ACHN (cell line): ENCODE measurements around the gene FAR2.
"Not testable (repeated sequence)": the region's sequence is repeated elsewhere in the genome, so short reads cannot be mapped to it uniquely, and the experiment has no call there.

Experiments
- DNase-seq: peaks from one replicate; pipeline ENCODE4 v3.0.0-alpha.2; 2015
- in situ Hi-C: cut with HindIII; loops from 2 replicates; pipeline ENCODE4 v1.10.0; 2017; ENCODE audit warnings: low sequenced_read_pairs, low pct_ligation_motif_present, low pct_unique_long_range_greater_than_20kb

FAR2 gene

DNA sequence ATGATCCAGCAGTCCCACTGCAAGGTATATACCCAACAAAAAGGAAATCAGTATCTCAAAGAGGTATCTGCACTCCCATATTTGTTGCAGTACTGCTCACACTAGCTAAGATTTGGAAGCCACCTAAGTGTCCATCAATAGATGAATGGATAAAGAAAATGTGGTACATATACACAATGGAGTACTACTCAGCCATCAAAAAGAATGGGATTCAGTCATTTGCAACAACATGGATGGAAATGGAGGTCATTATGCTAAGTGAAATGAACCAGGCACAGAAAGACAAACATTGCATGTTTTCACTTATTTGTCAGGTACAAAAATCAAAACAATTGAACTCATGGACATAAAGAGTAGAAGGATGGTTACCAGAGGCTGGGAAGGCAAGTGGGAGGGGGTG is 141.4 kb downstream of the FAR2 start:
- in situ Hi-C loops, DNase-seq: not testable (repeated sequence)

DNA sequence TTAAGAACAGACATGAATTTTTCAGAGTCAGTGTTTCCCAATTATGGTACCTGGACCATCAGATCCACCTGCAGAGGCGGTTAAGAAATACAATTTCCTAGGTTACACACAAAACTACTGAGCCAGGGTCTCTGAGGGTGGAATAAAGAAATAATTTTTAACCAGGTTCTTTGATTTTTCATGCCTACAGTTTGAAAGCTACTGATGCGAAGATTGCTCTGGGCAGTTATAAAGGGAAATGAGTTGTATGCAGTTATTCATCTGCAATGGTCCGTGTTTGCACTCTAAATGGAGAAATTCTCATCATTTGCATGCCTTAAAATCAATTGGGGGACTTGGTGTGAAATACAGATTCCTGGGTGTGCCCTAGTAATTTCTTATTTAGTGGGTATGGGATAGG is 142.1 kb downstream of the FAR2 start:
- DNase-seq: no peak
- in situ Hi-C loops: no loop called here

DNA sequence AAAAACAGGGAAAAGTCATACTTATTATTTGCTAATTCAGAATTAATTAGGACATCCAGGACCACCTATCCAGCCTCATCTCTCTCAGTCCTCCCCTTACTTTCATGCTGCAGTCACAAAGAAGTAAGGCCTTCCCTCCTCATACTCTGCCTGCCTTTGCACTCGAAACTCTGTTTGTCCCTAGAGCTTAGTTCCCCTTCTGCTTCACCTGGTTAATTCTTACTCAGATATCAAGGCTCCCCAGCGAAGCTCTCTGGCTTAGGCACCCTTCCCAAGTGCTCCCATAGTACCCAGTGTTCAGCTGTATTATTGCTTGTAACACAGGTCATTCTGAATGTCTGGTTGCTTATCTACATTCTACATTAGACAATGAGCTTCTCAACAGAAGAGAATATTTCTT is 150.6 kb downstream of the FAR2 start:
- in situ Hi-C loops: no loop called here
- no peak for DNase-seq

DNA sequence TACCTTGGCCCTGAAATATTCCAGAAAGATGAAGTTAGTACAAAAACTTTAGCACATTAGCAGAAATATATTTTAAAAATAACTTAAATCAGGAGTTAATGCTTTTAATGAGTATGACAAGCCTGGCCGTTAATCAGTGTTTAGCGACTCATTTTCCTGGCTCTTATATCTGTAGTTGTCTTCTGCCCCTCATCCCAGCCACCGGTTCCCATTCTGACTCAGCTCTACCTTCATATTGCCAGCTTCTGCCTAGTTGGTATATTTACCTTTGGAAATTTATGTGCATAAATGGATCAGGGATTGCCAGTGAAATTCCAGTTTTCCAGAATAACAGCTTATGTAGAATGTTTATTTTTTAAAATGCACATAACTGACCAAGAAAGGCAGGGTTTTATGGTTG is 152.0 kb downstream of the FAR2 start:
- DNase-seq: no peak
- in situ Hi-C loops: no loop called here

DNA sequence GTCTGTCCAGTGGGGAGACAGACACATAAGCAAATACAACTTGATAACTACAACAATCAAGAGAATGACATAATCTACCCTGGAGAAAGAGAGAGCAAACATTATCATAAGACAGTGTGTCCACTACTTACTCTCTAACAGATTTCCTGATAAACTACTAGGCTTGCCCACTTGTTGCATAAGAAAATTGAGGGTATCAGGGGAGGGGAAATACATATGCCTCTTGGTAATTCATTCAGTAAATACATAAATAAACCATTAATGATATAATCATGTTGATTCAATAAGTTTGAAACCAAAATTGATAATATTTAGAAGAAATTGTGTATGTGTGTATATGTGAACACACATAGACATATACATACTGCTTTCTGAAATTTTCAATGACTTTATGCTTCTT is 155.3 kb downstream of the FAR2 start:
- no peak for DNase-seq
- in situ Hi-C loops: no loop called here

DNA sequence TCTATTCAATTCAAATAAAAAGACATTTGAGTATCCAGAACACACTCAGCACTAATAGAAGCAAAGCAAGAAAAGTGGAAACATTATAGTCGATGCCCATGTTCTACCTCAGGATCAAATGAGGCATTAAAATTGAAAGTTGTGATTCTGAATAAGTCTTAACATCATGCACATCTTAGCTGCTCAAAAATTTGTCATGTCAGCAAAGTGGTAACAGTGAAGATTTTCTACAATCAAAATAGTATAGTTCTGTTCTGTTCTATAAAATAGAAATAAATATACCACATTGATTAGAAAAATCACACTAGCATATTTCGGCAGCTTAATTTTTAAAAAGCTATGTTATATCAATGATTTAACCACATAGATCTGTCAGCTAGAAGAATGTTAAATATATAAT is 157.2 kb downstream of the FAR2 start:
- DNase-seq: no peak
- in situ Hi-C loops: no loop called here

DNA sequence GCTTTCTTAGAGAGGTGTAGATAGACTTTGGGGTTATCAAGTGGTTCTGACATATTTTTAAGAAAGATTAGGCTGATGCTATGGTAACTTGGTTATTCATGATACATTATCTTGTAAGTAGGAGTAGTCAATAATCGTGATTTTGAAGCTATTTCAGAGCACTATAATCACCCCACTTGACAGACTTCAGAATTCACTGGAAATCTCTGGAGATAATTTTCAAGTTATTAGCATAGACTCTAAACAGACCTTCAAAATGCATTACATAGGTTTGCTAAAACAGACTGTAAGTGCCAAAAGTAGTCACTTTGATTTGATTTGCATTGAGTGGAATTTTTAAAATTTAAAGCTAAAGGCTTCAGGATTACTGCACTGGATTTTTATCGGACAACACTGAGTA is 157.6 kb downstream of the FAR2 start:
- in situ Hi-C loops: no loop called here
- DNase-seq: no peak

DNA sequence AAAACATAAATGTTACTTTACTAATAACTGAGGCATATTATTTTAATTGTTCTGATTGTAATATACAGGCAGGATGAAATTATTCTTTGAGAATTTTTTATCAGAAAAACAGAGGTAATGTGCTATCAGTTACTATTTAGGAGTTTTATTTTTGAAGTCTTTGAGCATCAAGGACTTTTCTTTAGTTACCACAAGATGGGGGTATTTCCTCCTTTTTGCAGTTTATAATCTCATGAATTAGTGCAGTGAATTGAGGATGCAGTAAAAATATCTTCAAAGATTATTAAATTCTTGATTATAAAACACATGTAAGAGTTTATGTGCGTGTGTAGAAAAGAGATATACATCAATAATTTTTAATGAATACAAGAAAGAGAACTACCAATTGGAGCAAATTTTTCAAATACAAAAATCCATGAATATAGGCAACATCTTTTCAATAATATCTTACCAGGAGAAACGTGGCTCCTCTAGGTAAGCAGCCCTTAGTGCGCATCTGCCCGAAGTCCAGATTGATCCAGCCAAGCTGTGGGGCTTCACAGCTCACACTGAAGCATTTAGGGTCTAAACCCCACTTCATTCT is 160.3 kb downstream of the FAR2 start:
- in situ Hi-C loops: no loop called here
- peak; percentile 39 for DNase-seq

DNA sequence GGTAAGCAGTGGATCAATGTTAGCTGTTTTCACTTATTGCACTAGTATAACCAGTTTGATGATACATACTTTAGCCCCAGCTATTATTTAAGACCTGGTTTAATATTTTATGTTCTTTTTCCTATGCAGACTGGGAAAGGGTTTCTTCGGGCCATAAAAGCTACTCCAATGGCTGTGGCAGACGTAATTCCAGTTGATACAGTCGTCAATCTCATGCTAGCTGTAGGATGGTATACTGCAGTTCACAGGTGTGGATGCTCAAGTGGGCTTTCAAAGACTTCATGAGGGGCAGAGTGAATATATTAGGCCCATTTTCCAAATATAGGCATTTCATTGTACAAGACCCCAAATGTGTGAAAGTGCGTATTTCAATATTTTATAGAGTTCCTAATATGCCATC is 161.8 kb downstream of the FAR2 start:
- in situ Hi-C loops: no loop called here
- DNase-seq: no peak

DNA sequence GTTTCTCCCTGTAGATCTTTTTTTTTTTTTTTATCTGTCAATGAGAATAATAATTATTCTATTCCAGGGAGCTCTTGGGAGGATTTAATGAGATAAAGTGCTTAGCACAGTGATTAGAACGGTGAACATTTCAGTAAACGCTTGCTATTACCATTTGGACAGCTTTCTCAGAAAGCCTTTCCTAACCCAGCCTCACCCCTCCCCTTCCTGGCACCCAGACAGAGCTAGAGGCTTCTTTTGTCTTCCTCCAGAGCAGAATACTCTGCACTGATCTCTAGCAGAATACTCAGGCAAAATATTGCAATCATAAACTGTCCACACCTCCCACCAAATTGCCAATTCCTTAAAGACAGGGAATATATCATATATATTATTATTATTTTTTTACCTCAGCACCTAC is 165.3 kb downstream of the FAR2 start:
- DNase-seq: no peak
- in situ Hi-C loops: no loop called here

DNA sequence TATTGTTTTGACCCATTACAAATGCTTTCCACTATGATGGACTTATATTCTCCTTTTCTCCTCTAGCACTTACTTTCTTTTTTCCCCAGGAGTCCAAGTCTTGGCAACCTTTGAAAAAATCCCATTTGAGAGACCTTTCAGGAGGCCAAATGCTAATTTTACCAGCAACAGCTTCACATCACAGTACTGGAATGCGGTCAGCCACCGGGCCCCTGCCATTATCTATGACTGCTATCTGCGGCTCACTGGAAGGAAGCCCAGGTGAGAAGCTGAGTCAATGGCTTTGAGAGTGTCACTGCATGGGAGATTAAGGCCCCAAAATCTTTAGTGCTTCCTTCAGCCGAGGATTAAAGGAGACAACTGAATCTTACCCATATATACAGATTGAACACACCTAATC is 167.7 kb downstream of the FAR2 start:
- in situ Hi-C loops: no loop called here
- no peak for DNase-seq

DNA sequence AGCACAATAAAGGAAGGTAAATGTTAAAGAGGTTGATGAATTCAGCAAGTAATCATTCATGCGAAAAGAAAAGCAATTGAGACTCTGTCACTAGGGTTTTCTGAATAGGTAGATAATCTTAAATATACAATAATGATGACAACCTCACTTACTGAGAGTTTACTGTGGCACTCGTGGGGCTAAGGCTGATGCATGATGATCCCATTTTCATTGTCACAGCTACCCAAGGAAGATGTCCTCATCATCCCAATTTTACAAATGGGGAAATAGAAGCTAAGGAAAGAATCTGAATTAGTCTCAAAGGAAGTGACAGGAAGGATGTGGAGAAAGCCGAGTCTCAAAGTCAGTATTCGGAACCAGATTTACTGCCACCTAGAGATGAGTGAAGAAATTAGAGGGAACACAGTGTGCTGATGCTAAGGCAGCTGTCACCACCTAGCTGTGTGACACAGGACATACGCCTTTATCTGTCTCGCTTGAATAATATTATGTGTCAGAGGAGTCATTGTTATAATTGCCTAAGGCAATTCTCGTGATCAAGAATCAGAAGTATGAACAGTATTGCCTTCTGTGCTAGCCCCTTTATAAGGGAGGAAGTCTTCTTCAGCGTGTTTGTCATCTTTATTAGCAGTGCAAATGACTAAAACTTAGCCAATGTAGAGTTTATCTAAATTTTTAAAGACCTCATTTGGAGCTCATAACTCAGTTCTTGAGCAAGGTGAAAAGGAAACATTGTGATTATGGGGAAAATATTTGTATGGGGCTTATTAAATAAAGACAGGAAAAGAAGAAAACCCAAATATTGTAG is 168.7 kb downstream of the FAR2 start:
- in situ Hi-C loops: no loop called here
- DNase-seq: peak; percentile 69

DNA sequence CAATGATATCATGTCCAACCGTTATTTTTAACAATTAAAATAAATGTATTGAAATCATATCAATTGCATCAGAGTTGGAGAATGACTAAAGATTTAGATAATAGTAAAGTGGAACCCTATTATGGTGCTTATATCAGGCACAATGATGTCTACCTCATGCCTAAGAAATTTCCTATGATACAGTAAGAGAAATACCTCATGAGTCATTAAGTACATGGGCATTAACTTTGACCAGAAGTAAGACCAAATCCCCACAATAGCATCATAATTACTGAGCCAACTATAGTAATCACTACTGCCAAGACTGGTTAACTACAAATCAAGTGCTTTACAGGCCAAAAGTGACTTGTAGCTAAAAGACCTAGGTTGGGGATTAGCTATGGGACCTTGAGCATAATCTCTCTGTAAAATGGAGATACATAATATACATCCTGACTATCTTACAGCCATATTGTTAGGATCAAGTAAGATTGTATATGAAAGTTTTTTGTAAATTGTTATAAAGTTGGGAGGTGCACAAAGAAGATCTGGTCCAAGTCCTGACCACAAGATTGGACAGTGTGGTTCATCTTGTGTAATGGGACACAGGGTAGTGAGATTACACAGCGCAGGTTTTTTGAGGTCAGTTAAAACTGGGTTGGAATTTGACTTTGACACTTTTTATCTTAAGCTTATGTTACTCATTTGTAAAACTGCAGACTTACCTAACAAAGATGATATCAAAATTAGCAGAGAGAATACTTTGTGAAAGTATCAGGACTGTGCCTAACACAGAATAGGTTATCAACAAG is 171.4 kb downstream of the FAR2 start:
- in situ Hi-C loops: no loop called here
- peak; percentile 60 for DNase-seq

DNA sequence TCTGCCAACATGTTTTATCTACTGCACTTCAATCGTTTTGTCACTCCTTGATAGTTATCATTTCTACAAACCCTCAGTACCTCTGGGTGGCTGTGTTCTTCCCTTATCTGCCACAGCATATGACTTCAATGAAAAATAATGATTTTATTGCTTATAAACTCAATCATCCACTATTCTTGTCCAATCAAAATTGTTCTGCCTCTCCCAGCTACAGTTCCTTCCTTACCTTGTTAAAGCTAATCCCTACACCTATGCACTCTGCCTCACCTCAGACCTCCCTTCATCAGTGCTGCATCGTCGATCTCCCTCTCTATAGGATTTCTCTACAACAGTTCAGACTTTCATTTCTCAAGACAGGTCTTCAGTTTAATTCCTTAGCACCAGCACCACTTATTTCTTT is 173.1 kb downstream of the FAR2 start:
- DNase-seq: no peak
- in situ Hi-C loops: no loop called here

DNA sequence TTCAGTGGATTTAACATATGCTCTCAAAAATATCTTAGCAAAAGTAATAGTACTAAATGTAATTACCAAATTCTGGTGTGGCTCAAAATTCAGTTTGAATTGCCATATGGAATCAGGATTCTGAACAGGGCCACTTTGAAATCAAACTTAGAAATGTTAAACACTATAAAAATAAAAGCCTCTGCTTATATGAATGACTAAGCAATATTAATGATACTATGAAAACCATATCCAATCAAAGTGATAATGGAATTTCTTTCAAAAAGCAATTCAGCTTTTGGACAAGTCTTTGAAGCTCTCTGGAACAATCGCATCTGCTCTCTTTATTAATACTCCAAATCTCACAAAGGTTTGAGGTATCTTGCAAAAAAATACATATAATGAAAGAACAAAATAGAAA is 180.3 kb downstream of the FAR2 start:
- DNase-seq: no peak
- in situ Hi-C loops: no loop called here

DNA sequence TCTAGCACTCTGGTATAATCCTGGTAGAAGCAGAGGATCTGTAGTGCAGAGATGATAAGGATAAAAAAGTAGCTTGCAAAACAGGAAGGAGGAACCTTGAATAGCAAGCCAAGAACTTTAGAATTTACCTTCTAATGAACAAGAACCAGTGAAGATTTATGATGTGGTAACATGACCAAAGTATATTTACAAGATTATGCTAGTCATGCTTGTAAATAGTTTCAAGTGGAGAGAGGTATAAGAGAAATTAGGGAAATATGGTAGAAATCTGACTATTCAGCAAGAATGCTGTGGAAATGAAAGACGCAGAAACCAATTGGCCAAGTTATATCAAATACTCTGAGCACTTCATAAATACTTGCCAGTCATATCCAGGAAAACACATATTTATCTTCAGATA is 184.1 kb downstream of the FAR2 start:
- no peak for DNase-seq
- in situ Hi-C loops: no loop called here

DNA sequence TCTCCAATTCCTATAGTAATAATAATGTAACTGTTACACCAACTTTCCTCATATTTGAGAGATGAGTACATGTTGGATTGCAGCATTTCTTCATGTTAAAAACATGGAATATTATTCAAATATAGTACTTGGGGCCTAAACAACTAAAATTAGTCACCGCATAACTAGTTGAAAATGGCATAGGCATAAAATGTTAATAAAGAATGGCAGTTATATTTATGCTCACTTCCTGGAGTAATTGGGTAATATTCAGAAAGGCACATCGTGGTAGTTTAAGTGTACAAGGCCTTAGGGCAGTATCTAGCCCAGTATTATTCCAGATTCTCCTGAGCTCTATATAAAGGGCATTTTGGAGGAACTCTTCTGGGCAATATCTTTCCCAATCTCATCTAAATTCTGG is 185.9 kb downstream of the FAR2 start:
- no peak for DNase-seq
- in situ Hi-C loops: no loop called here

DNA sequence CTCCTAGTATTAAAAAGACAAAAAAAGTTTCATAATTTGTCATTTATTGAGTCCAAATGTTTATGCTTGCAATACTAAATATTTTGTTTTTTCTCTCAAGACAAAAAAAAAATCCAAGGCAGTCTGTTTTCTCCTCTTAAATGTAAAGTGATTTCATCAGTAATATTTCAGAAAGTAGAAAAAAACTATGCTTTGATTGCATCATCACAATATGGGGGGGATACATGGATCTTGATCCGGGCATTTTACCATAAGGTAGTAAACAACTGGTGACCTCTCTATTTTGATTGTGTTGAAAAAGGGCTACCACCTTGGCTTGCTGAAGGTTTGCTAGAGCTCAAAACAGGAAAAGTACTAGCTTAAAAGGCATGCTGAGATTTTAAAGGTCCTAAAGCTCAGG is 188.2 kb downstream of the FAR2 start:
- in situ Hi-C loops: no loop called here
- DNase-seq: no peak

DNA sequence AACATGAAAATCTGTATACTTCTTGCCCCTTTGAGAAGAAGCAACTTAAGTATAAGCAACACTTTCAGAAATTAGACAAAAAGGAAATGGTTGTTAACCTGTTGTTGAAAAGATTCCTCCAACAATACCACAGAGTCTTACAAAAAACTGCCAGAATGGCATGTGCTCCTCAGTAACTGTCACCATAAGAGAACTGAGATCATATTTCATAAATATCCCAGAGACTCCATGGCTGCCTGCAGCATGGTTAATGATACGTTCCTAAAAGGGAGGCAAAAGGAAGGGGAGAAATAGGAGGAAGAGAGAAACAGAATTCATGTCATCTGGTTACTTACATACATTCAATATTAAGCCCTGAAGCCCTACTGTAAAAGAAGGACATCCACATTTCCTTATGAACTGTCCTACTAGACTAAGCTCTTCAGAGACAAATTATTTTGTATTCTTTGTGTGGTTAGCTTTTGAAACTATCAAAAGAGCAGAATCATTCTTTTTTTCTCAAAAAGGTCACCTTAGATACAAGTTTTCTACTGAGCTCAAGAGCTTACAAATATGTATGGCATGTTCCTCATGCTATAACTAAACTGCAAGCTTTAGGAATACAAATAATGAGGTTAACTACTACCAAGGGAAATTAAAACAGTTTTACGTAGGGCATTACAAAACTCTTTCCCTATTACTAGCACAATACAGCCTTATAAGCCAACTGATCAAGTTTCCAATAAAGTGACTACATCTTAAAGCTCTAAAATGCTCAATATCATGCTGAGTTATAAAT is 194.1 kb downstream of the FAR2 start:
- in situ Hi-C loops: no loop called here
- DNase-seq: no peak
